PC-3 (cell line): ENCODE results near the gene ENTHD1. TPM values are rescaled to one million over a fixed set of nuclear protein-coding genes. Genes with fewer than 3 reads are reported as not detected.

ENCODE experiments used
- ATAC-seq: fragments of 200-7000 bp; cut with Tn5 transposase; 2 replicates; pipeline ENCODE4 v1.9.1; 2020; ENCODE audit warnings: mild to moderate bottlenecking, moderate library complexity
- BruUV-seq: library from RNA; stranded (reverse); fragments of 400-500 nt; replicated peaks from 2 replicates; lab custom pipeline; 2021; lab: Mats Ljungman, UMichigan
- CTCF ChIA-PET: fragments of 300-600 bp; sonication (Branson Sonifier 250); formaldehyde crosslinking; loops from one replicate; lab custom pipeline; 2022; ENCODE audit warnings: antibody characterized with exemption; lab: Charles Lee
- POLR2A ChIA-PET: fragments of 300-600 bp; sonication (Branson Sonifier 250); formaldehyde crosslinking; loops from one replicate; lab custom pipeline; 2022; ENCODE audit warnings: antibody characterized with exemption; ENCODE audit not compliant: unreplicated experiment; lab: Charles Lee
- DNase-seq: peaks from one replicate; pipeline ENCODE4 v3.0.0-alpha.2; 2015
- H2AFZ ChIP-seq: fragments of 300-600 bp; sonication (generic); 2 replicates; pipeline ENCODE4 v1.6.0; 2016; ENCODE audit warnings: antibody characterized with exemption, low read length
- H3F3A ChIP-seq: fragments of 300-600 bp; sonication (generic); one replicate; pipeline ENCODE4 v1.6.0; 2017; ENCODE audit warnings: antibody characterized with exemption, low read length, control low read depth, mild to moderate bottlenecking; ENCODE audit not compliant: unreplicated experiment
- H3K27ac ChIP-seq: fragments of 300-600 bp; sonication (generic); 2 replicates; pipeline ENCODE4 v1.5.1; 2016; ENCODE audit warnings: mild to moderate bottlenecking, low read length
- H3K27me3 ChIP-seq: fragments of 300-600 bp; sonication (generic); 2 replicates; pipeline ENCODE4 v1.6.1; 2016; ENCODE audit warnings: low read length, mixed read lengths
- H3K36me3 ChIP-seq: fragments of 300-600 bp; sonication (generic); 2 replicates; pipeline ENCODE4 v1.6.1; 2016; ENCODE audit warnings: low read depth, mixed run types, low read length, mixed read lengths
- H3K4me1 ChIP-seq: fragments of 300-600 bp; sonication (generic); 2 replicates; pipeline ENCODE4 v1.5.1; 2016; ENCODE audit warnings: low read length; ENCODE audit not compliant: insufficient read depth
- H3K4me2 ChIP-seq: fragments of 300-600 bp; sonication (generic); 2 replicates; pipeline ENCODE4 v1.6.0; 2016; ENCODE audit warnings: low read length
- H3K4me3 ChIP-seq: fragments of 300-600 bp; sonication (generic); 2 replicates; pipeline ENCODE4 v1.5.1; 2016; ENCODE audit warnings: mild to moderate bottlenecking, low read length, mixed read lengths
- H3K79me2 ChIP-seq: fragments of 300-600 bp; sonication (generic); 2 replicates; pipeline ENCODE4 v1.6.1; 2017; ENCODE audit warnings: low read length, mixed read lengths
- H3K9ac ChIP-seq: fragments of 300-600 bp; sonication (generic); 2 replicates; pipeline ENCODE4 v1.6.0; 2016; ENCODE audit warnings: mild to moderate bottlenecking, low read length
- H3K9me2 ChIP-seq: fragments of 300-600 bp; sonication (generic); replicated peaks from 2 replicates; pipeline ENCODE4 v1.6.1; 2016; ENCODE audit warnings: mixed run types, low read length, mixed read lengths
- H3K9me3 ChIP-seq: fragments of 300-600 bp; sonication (generic); 2 replicates; pipeline ENCODE4 v1.6.1; 2016; ENCODE audit warnings: low read length, mixed read lengths
- H4K20me1 ChIP-seq: fragments of 300-600 bp; sonication (generic); 2 replicates; pipeline ENCODE4 v1.6.1; 2016; ENCODE audit warnings: low read length, mixed read lengths
- EZH2 ChIP-seq: fragments of 300-600 bp; sonication (generic); IDR thresholded peaks from one replicate; pipeline ENCODE4 v1.6.1; 2017; ENCODE audit warnings: antibody characterized with exemption, mild to moderate bottlenecking, low read length; ENCODE audit not compliant: unreplicated experiment
- EZH2phosphoT487 ChIP-seq: fragments of 300-600 bp; sonication (generic); IDR thresholded peaks from 2 replicates; pipeline ENCODE4 v1.6.1; 2018; ENCODE audit warnings: mild to moderate bottlenecking, antibody characterized with exemption, low read length, borderline replicate concordance
- intact Hi-C: fragments of 100-400 bp; cut with micrococcal nuclease; formaldehyde crosslinking; loops from 2 replicates; pipeline ENCODE4 v1.9.0; 2023
- total RNA-seq: library from RNA; depleted of rRNA; stranded (reverse); fragments of >200 nt; gene quantifications from 2 replicates; pipeline ENCODE4 v1.2.3, GENCODE V29; 2014
- TF ChIP-seq, protein P1 (sequence below): fragments of 300-600 bp; sonication (generic); conservative IDR thresholded peaks from 2 replicates; pipeline ENCODE4 v1.5.1; 2017; ENCODE audit warnings: antibody characterized with exemption, low read depth, mild to moderate bottlenecking, low read length

ENTHD1 gene
- total RNA-seq, 1 experiment from 2014 or later: not detected

DNA sequence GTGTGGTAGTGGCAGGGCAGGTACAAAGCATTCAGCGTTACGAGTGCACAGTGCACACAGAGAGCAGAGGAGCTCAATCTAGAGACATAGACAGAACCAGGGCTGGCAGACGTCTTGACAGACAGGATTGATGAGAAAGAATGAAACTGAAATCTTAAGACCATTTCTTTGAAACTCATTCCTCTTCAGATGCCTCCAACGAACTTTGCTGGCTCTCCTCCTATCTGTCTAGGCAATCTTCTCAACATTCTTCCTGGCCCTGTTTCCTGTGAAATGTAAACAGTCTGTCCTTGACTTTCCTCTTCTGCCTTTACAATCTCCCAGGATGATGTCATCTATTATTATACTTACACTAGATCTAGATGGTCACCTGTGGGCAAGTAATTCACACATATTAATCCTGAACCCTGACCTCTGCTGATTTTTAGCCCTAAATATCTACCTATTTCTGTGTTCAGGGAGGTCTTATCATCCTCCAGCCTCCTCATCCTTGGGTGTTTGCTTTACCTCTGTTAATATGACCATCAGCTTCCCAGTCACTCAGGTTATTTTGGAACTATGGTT is 119.5 kb downstream of the ENTHD1 start:
- Histone ChIP-seq H3K4me2 (no peak overlapping the region), H3K9ac (no peak overlapping the region)

DNA sequence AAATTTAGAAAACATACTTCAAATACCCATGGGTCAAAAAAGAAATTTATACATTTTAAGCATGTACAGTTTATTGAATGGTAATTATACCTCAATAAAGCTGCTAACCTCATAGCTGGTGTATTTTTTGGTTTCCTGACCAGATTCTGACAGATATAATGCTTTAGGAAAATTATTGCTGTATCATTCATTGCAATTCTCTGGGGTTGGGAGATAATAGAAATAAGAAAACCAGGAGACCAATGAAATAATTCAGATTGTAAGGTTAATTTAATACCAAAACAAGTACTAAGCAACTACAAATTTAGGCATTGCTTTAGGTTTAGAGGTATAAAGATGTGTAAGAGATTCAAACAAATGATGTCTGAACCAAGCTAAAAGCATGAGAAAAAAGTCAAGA is 120.1 kb downstream of the ENTHD1 start:
- H3K4me3 ChIP-seq: no peak overlapping the region
- no peak for ATAC-seq
- H3K9me2 ChIP-seq: no peaks in the 10 kb centered on the region
- H3K27ac ChIP-seq: no peak overlapping the region
- H3K79me2 ChIP-seq: no peaks in the 10 kb centered on the region
- DNase-seq: no peak
- H2AFZ ChIP-seq: no peak overlapping the region
- TF ChIP-seq, protein P1, sequence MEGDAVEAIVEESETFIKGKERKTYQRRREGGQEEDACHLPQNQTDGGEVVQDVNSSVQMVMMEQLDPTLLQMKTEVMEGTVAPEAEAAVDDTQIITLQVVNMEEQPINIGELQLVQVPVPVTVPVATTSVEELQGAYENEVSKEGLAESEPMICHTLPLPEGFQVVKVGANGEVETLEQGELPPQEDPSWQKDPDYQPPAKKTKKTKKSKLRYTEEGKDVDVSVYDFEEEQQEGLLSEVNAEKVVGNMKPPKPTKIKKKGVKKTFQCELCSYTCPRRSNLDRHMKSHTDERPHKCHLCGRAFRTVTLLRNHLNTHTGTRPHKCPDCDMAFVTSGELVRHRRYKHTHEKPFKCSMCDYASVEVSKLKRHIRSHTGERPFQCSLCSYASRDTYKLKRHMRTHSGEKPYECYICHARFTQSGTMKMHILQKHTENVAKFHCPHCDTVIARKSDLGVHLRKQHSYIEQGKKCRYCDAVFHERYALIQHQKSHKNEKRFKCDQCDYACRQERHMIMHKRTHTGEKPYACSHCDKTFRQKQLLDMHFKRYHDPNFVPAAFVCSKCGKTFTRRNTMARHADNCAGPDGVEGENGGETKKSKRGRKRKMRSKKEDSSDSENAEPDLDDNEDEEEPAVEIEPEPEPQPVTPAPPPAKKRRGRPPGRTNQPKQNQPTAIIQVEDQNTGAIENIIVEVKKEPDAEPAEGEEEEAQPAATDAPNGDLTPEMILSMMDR: no peak
- TF ChIP-seq EZH2phosphoT487 (no peak), EZH2 (no peak)
- CTCF ChIA-PET: no interaction called here
- no peaks in the 10 kb centered on the region for H3K36me3 ChIP-seq
- peaks cover 47% of the 10 kb centered on the region for H3K27me3 ChIP-seq
- no TSS peak for BruUV-seq
- no peaks in the 10 kb centered on the region for H3K9me3 ChIP-seq
- H4K20me1 ChIP-seq: no peaks in the 10 kb centered on the region
- H3K4me1 ChIP-seq: no peaks in the 10 kb centered on the region
- H3F3A ChIP-seq: no peaks in the 10 kb centered on the region
- no peak overlapping the region for H3K9ac ChIP-seq
- H3K4me2 ChIP-seq: no peak overlapping the region
- POLR2A ChIA-PET: no interaction called here
- intact Hi-C loops: no loop called here

More for the DNA sequence above, 119.5 kb downstream of the ENTHD1 start:
- Histone ChIP-seq H3K79me2 (no peaks in the 10 kb centered on the region), H3K9me3 (no peaks in the 10 kb centered on the region), H3K27ac (no peak overlapping the region), H3K36me3 (no peaks in the 10 kb centered on the region), H3K9me2 (no peaks in the 10 kb centered on the region), H3K27me3 (peaks cover 42% of the 10 kb centered on the region), H2AFZ (no peak overlapping the region), H3K4me1 (no peaks in the 10 kb centered on the region), H3K4me3 (no peak overlapping the region), H3F3A (no peaks in the 10 kb centered on the region), H4K20me1 (no peaks in the 10 kb centered on the region)
- peak; percentile 25 for DNase-seq
- TF ChIP-seq, protein P1: no peak
- TF ChIP-seq EZH2phosphoT487: no peak
- no peak for TF ChIP-seq EZH2
- CTCF ChIA-PET: no interaction called here
- BruUV-seq: no TSS peak
- intact Hi-C loops: no loop called here
- no peak for ATAC-seq
- POLR2A ChIA-PET: no interaction called here

DNA sequence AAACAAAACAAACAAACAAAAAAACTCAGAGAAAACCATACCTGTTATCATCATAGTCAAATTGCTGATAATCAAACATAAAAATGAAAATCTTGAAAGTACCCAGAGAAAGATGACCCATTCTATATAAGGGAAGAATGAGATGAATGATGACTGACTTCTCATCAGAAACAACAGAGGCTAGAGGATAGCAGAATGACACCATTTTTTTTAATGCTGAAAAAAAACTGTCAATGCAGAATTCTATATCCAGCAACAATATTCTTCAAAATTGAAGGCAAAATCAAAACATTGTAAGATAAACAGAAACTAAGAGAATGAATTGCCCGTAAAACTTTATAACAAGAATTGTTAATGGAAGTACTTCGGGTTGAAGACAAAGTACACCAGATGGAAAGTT is 122.1 kb downstream of the ENTHD1 start:
- no peaks in the 10 kb centered on the region for H4K20me1 ChIP-seq
- TF ChIP-seq EZH2phosphoT487 (no peak), EZH2 (no peak)
- TF ChIP-seq, protein P1: no peak
- H3K9me2 ChIP-seq: no peaks in the 10 kb centered on the region
- peaks cover 56% of the 10 kb centered on the region for H3K27me3 ChIP-seq
- POLR2A ChIA-PET: no interaction called here
- H3K9me3 ChIP-seq: no peaks in the 10 kb centered on the region
- no TSS peak for BruUV-seq
- no peaks in the 10 kb centered on the region for H3K36me3 ChIP-seq
- H3K4me3 ChIP-seq: no peak overlapping the region
- CTCF ChIA-PET: no interaction called here
- ATAC-seq (no peak), DNase-seq (no peak)
- no peaks in the 10 kb centered on the region for H3F3A ChIP-seq
- no peaks in the 10 kb centered on the region for H3K4me1 ChIP-seq
- H3K27ac ChIP-seq: no peak overlapping the region
- no peaks in the 10 kb centered on the region for H3K79me2 ChIP-seq
- intact Hi-C loops: no loop called here
- no peak overlapping the region for H3K9ac ChIP-seq
- H3K4me2 ChIP-seq: no peak overlapping the region
- H2AFZ ChIP-seq: no peak overlapping the region
